Activated T-helper 1 cell treated with anti-CD3 and anti-CD28 coated beads, Interleukin-12 subunit alpha, Interleukin-12 subunit beta, Interleukin-2, Interleukin-4 antibody, amounts not matched to agents 30 ng/mL and 10 ng/mL and 1 ng/mL, durations not matched to agents 14 hours and 24 hours and 36 hours (primary cell): ENCODE results near the gene SLC12A7. TPM values are rescaled to one million over a fixed set of nuclear protein-coding genes. Genes with fewer than 3 reads are reported as not detected.
"Not testable (repeated sequence)": the region's sequence is repeated elsewhere in the genome, so short reads cannot be mapped to it uniquely, and the experiment has no call there.

Experiments
- DNase-seq: peaks from one replicate; pipeline ENCODE4 v3.0.0; 2021; ENCODE audit warnings: low spot score
- H3K27ac Mint-ChIP-seq: one replicate; pipeline ENCODE4 v1.8.0; 2021; ENCODE audit warnings: mild to moderate bottlenecking, mixed read lengths
- H3K27me3 Mint-ChIP-seq: one replicate; pipeline ENCODE4 v1.8.0; 2022; ENCODE audit warnings: mild to moderate bottlenecking, moderate library complexity, mixed read lengths; ENCODE audit not compliant: insufficient read depth
- H3K36me3 Mint-ChIP-seq: one replicate; pipeline ENCODE4 v1.8.0; 2021; ENCODE audit warnings: low read depth, mixed read lengths
- H3K4me1 Mint-ChIP-seq: one replicate; pipeline ENCODE4 v1.8.0; 2021; ENCODE audit warnings: low read depth, mixed read lengths
- H3K4me3 Mint-ChIP-seq: one replicate; pipeline ENCODE4 v1.8.0; 2021; ENCODE audit warnings: mild to moderate bottlenecking, moderate library complexity, mixed read lengths
- H3K9me3 Mint-ChIP-seq: one replicate; pipeline ENCODE4 v1.8.0; 2021; ENCODE audit warnings: mixed read lengths
- intact Hi-C: fragments of 100-400 bp; cut with micrococcal nuclease; formaldehyde crosslinking; loops from one replicate; pipeline ENCODE4 v1.15.1; 2024
- total RNA-seq: library from RNA; stranded (reverse); gene quantifications from 2 replicates; pipeline ENCODE4 v1.2.3, GENCODE V29; 2022

The SLC12A7 gene
- total RNA-seq, 1 donor from 2014 or later, result 24.4 TPM

DNA sequence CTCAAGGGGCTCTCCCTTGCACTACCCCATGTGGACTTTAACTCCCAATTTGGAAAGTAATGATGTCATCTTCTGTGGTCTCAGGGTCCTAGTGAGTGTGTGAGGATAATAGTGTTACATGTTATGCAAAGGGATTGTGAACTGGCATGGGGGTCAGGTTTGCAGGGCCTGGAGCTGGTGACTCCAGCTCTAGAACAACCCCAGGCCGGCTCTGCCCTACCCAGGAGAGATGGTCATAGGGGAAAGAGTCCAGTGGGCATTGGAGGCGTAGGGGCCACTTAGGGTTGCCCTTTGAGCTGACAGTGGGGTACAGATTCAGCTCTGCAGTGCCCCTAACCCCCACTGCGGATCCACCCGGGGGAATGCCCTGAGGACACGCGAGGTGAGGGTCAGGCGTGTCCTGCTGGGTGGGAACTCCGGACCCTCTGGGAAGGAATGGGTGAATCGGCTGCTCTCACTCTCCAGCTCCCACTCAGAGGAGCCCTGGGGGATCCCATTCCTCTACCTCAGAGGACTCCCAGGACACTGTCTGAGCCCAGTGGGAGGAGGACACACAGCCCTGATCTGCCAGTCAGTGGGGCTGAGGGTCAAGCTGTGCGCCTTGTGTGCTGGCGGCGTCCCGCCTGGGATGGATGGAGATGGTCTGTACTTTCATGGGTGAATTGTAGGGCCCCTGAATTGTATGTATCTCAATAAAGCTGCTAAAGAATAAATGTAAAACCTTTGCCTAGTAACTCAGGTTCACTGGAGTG is 105.8 kb downstream of the SLC12A7 start:
- Mint-ChIP-seq H3K36me3 (no peaks in the 10 kb centered on the region), H3K4me1 (peaks cover 13% of the 10 kb centered on the region), H3K27me3 (peaks cover 50% of the 10 kb centered on the region), H3K4me3 (peak overlapping the region; percentile 62), H3K9me3 (no peaks in the 10 kb centered on the region), H3K27ac (no peak overlapping the region)
- DNase-seq, result no peak
- intact Hi-C loops, result loop anchor here (1.0 kb wide), 1 partner anchor 94 kb away; no protein-coding TSS in a partner anchor

DNA sequence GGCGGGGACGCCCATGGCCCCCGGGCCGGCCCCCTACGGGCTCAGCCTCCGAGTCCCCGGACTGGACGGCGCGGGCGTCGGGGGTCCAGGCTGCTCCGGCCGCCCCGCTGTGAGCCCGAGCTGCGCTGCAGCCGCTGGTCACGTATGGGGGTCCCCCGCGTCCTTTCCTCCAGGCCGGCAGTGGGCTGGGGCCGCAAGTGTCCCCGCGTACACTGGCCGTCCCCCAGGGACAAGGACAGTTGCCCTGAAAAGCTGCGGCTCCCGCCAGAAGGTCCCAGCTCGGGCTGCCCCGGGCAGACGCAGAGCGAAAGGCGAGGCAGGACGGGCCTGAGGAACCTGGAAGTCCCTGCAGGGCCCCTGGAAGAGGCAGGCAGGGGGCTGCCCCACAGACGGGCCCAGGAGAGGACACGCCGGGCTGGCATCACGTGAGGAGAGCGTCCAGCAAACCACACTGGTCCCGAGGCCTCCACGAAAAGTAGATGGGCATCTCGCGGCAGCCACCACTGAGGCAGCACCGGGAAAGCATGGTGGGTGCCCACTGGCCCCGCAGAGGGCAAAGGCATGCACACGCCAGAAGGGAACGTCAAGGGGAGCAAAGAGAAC is 106.5 kb downstream of the SLC12A7 start:
- Mint-ChIP-seq H3K27ac (no peak overlapping the region), H3K4me3 (no peak overlapping the region), H3K4me1 (peaks cover 6% of the 10 kb centered on the region), H3K27me3 (peaks cover 48% of the 10 kb centered on the region), H3K9me3 (no peaks in the 10 kb centered on the region), H3K36me3 (no peaks in the 10 kb centered on the region)
- DNase-seq, result no peak
- intact Hi-C loops, result loop anchor here (1.0 kb wide), 1 partner anchor 93 kb away; no protein-coding TSS in a partner anchor

DNA sequence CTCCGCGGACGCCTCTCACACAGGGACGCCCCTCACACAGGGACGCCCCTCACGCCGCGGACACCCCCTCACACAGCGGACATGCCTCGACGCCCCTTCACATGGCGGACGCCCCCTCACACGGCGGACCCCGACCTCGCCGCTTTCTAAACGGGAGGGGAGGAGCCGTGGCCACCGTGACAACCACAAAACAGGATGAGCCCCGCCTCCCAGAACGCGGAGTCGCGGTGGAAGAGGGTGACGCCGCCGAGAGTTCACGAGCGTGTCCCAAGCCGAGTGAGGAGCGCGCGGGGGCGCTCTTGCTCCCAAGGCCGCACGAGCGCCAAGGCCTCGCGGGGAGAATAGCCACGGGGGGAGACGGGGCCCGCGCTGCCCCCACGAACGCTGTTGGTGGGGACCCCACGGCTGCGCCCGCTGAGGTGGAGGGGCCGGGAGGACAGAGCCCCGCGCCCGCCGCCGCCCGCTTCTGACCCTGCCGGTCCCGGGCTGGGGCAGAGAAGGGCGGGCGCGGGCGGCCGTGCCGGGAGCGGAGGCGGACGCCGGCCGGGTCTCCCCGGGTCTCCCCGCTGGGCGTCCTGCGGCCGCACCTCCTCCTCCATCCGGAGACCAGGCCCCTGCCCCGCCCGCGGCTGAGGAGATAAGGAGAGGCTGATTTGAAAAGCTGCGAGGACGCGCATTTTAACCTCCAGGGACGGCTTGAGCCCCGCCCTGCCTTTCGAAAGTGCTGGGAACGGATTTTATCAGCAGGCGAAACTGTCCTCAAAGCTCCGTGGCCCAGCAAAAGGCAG is 107.2 kb downstream of the SLC12A7 start:
- Mint-ChIP-seq H3K9me3 (no peaks in the 10 kb centered on the region), H3K4me3 (peak overlapping the region; percentile 57), H3K27ac (no peak overlapping the region), H3K4me1 (peaks cover 5% of the 10 kb centered on the region), H3K36me3 (no peaks in the 10 kb centered on the region), H3K27me3 (peaks cover 41% of the 10 kb centered on the region)
- peak; percentile 42 for DNase-seq
- intact Hi-C loops, result loop anchor here (1.0 kb wide), 1 partner anchor 92 kb away; no protein-coding TSS in a partner anchor

DNA sequence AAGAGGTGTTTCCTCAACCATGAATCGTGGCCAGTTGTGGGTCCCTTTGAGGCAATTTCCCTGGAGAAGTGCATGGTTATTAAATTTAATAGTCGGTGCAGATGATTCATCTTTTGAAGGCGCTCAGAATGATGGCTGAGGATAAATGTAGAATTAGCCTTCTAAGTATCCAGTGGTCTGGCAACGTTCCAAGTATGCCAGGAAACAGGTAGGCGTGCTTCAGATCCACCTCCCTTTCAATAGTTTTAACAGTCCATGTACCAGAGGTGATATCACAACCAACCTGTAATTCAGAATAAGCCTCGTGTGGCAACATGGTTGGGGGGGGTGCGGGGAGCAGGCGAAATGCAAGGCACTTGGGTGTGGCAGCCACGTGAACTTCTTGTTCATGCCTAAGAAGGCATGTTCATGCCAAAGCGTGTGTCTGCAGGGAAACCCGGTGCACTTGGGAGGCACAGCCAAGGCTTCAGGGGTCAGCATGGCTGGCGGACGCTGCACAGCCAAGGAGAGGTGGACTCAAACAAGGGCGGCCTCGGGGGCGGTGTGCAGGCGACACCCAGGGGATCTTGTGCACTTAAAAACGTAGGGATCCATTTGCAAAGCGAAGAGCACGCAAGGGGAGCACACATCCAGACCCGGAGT is 108.4 kb downstream of the SLC12A7 start:
- intact Hi-C loops, result no loop called here
- Mint-ChIP-seq H3K4me1 (peaks cover 5% of the 10 kb centered on the region), H3K9me3 (no peaks in the 10 kb centered on the region), H3K4me3 (peak overlapping the region; percentile 37), H3K27ac (no peak overlapping the region), H3K27me3 (peaks cover 41% of the 10 kb centered on the region), H3K36me3 (no peaks in the 10 kb centered on the region)
- DNase-seq, result no peak

DNA sequence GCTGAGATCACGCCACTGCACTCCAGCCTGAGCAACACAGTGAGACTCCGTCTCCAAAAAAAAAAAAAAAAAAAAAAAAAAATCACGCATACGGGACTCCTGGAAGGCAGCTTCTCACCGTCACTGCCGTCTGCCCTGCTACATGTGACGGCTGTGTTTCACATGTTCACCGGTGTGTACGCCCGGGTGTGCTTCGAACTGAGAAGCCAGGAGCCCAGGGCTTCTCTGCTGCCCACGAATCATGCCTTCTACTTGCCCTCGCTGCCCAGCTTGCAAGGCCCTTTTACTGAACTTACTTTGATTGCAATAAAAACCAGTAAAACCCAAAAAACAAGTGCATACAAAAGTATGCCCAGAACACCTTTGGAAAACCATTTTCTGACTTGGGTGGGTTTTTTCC is 109.0 kb downstream of the SLC12A7 start:
- peaks cover 2% of the 10 kb centered on the region for H3K4me1 Mint-ChIP-seq
- peaks cover 38% of the 10 kb centered on the region for H3K27me3 Mint-ChIP-seq
- no peaks in the 10 kb centered on the region for H3K9me3 Mint-ChIP-seq
- intact Hi-C loops, result no loop called here
- no peak overlapping the region for H3K27ac Mint-ChIP-seq
- H3K36me3 Mint-ChIP-seq, result no peaks in the 10 kb centered on the region
- DNase-seq, result no peak
- H3K4me3 Mint-ChIP-seq, result peak overlapping the region; percentile 30

DNA sequence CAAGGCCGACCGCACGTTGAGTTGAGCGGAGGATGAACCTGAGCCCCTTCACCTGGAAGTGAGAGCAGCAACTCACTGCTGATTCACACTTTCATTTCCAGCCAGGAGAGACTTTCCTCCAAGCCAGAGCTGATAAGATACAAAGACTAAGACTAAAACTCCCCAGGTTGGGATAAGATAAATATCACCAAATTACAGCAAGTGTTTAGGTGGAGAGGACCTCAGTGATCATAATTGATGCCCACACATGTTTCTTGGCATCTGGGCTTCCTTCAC is 109.7 kb downstream of the SLC12A7 start:
- Mint-ChIP-seq H3K4me3 (no peak overlapping the region), H3K36me3 (no peaks in the 10 kb centered on the region), H3K27me3 (peaks cover 33% of the 10 kb centered on the region), H3K27ac (no peak overlapping the region), H3K4me1 (peaks cover 3% of the 10 kb centered on the region), H3K9me3 (no peaks in the 10 kb centered on the region)
- DNase-seq, result no peak
- intact Hi-C loops, result no loop called here

DNA sequence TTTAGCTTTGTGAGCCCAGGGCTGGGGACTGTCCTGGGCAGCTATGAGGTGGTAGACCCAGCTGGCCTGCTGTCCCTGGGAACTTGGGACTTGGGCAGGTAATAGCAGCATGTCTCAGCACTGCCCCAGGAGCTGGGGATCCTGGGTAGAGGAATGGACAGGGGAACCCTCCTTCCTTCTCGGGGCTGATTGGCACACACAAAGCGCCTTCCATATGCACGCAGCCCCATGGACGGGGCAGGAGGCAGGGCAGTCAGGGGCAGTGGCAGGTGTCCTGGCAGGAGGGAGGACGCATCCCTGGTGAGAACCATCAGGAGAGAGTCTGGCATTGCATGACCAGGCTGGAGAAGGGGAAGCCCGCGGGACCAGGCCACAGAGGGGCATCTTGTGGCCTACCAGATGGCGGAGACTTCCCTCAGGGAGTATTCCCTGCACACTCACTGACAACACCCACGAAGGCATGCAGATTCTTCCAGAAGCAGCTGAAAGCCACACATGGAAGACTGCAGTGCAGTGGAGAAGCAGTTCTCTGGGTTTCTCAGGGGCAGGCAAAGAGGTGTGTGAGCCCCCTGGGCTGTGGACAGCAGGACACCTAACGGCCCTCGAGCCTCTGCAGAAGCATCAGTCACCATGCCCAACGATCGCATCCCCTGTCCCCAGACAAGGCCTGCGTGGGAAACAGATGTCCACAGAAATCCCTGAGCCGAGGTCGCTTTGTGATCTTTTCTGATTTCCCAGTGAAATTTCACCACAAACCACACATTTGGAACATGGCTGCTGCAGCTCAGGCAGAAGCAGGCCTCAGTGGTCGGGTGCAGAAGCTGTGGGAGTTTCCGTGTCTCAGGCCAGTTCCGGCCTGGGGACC is 110.2 kb downstream of the SLC12A7 start:
- no peak overlapping the region for H3K4me3 Mint-ChIP-seq
- no peaks in the 10 kb centered on the region for H3K36me3 Mint-ChIP-seq
- H3K9me3 Mint-ChIP-seq, result no peaks in the 10 kb centered on the region
- intact Hi-C loops, result no loop called here
- peaks cover 27% of the 10 kb centered on the region for H3K27me3 Mint-ChIP-seq
- no peak for DNase-seq
- no peak overlapping the region for H3K27ac Mint-ChIP-seq
- peaks cover 9% of the 10 kb centered on the region for H3K4me1 Mint-ChIP-seq

DNA sequence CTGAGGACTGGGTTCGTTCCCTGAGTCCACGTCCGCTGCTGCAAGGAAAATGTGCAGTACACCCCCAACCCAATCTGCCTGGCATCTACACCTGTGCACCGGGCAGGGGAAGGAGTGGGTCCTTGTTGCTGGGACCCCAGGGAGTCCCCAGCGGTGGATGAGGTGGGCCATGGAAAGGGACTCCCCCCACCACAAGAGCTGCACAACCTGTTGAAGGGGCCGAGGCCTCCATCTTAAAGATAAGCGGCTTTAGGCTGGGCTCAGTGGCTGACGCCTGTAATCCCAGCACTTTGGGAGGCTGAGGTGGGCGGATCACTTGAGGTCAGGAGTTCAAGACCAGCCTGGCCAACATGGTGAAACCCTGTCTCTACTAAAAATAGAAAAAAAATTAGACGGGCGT is 111.0 kb downstream of the SLC12A7 start:
- H3K27ac Mint-ChIP-seq, H3K36me3 Mint-ChIP-seq, intact Hi-C loops, DNase-seq, H3K9me3 Mint-ChIP-seq, H3K4me3 Mint-ChIP-seq: not testable (repeated sequence)
- H3K4me1 Mint-ChIP-seq, result peaks cover 17% of the 10 kb centered on the region
- H3K27me3 Mint-ChIP-seq, result peaks cover 19% of the 10 kb centered on the region

Other genes starting within 250 kb of the SLC12A7 start
- gene BRD9, start 219.3 kb downstream of the SLC12A7 start, total RNA-seq, result 77.8 and 81.6 TPM in 2 replicates
- gene TRIP13, start 219.2 kb downstream of the SLC12A7 start, total RNA-seq, result 37.2 and 38.4 TPM in 2 replicates
- 2.9 and 3.2 TPM in 2 replicates for gene NKD2, start 103.3 kb downstream of the SLC12A7 start, total RNA-seq
- not detected in 2 replicates for gene SLC6A19, start 89.5 kb upstream of the SLC12A7 start, total RNA-seq
- not detected in 2 replicates for gene SLC6A18, start 113.3 kb upstream of the SLC12A7 start, total RNA-seq
- 12.3 and 12.5 TPM in 2 replicates for gene TERT, start 183.0 kb upstream of the SLC12A7 start, total RNA-seq
- 132 and 133 TPM in 2 replicates for gene CLPTM1L, start 233.0 kb upstream of the SLC12A7 start, total RNA-seq